Lower lobe of right lung (tissue), 2 donors: ENCODE data around the gene HSF4. TPM values are rescaled to one million over a fixed set of nuclear protein-coding genes. Genes with fewer than 3 reads are reported as not detected.

Experiments
- ATAC-seq, 2 donors: fragments of 200-7000 bp; cut with Tn5 transposase; one replicate each; pipeline ENCODE4 v1.9.1; 2020 to 2022; ENCODE audit warnings: mild to moderate bottlenecking in 2 of 2, moderate library complexity in 2 of 2
- DNase-seq: peaks from one replicate; pipeline ENCODE4 v3.0.0-alpha.2; 2020
- H3K27ac ChIP-seq: fragments of 200-600 bp; one replicate; pipeline ENCODE4 v1.8.0; 2022
- H3K27me3 ChIP-seq: fragments of 200-600 bp; one replicate; pipeline ENCODE4 v1.8.0; 2022; ENCODE audit warnings: low read depth
- H3K36me3 ChIP-seq: fragments of 200-600 bp; one replicate; pipeline ENCODE4 v1.8.0; 2022; ENCODE audit warnings: mild to moderate bottlenecking
- H3K4me1 ChIP-seq: fragments of 200-600 bp; one replicate; pipeline ENCODE4 v1.8.0; 2022
- H3K4me3 ChIP-seq: fragments of 200-600 bp; one replicate; pipeline ENCODE4 v1.8.0; 2022; ENCODE audit warnings: mild to moderate bottlenecking
- H3K9me3 ChIP-seq: fragments of 200-600 bp; one replicate; pipeline ENCODE4 v1.8.0; 2022
- intact Hi-C: fragments of 100-400 bp; cut with DNase I; formaldehyde crosslinking; loops from one replicate; pipeline ENCODE4 v1.11.0; 2022
- long read RNA-seq: library from polyadenylated mRNA; unstranded; transcript quantifications from one replicate; pipeline ENCODE4 v2.0.0, GENCODE V29; 2021
- total RNA-seq: library from RNA; stranded (reverse); fragmentation: NEBNext Ultra II Directional; extraction: Animal tissue kit (Norgen Biotek cat#: 25700); gene quantifications from one replicate; pipeline ENCODE4 v1.2.1, GENCODE V29; 2021
- TF ChIP-seq, protein P1 (sequence below): fragments of 200-600 bp; IDR thresholded peaks from one replicate; pipeline ENCODE4 v1.8.0; 2022; ENCODE audit warnings: antibody characterized with exemption, mild to moderate bottlenecking
- donor health status: DM: no; HTN: yes; CAD: no; lungs with severe emphysema.

The HSF4 gene, protein sequence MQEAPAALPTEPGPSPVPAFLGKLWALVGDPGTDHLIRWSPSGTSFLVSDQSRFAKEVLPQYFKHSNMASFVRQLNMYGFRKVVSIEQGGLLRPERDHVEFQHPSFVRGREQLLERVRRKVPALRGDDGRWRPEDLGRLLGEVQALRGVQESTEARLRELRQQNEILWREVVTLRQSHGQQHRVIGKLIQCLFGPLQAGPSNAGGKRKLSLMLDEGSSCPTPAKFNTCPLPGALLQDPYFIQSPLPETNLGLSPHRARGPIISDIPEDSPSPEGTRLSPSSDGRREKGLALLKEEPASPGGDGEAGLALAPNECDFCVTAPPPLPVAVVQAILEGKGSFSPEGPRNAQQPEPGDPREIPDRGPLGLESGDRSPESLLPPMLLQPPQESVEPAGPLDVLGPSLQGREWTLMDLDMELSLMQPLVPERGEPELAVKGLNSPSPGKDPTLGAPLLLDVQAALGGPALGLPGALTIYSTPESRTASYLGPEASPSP
- 76.3 TPM for total RNA-seq
- long read RNA-seq, partial matches to known transcripts, result 3 of 23 reads
- long read RNA-seq, other reads (novel, unspliced or antisense), result 20 of 23 reads

DNA sequence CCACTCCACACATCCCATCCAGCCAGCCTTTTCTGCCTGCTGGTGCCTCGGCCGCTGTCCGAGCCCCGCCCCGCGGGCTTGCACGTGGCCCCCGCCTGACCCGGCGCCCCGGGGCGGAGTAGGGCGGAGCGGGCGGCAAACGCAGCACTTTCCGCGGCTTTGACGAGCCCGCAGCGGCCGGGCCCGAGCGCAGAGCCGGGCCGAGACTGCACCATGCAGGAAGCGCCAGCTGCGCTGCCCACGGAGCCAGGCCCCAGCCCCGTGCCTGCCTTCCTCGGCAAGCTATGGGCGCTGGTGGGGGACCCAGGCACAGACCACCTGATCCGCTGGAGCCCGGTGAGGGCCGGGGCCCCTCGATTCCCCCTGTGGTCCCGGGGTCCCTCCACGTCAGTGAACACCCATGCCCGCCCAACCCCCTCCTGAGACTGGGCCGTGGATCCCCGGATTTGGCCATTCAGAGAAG, at the start of gene HSF4:
Gene HSF4, plus strand, starts transcription at position 147 of the 463 bp plus-strand sequence. Its CDS starts 67 bp downstream, at position 214.
- no peaks in the 10 kb centered on the region for H3K9me3 ChIP-seq
- TF ChIP-seq, protein P1, sequence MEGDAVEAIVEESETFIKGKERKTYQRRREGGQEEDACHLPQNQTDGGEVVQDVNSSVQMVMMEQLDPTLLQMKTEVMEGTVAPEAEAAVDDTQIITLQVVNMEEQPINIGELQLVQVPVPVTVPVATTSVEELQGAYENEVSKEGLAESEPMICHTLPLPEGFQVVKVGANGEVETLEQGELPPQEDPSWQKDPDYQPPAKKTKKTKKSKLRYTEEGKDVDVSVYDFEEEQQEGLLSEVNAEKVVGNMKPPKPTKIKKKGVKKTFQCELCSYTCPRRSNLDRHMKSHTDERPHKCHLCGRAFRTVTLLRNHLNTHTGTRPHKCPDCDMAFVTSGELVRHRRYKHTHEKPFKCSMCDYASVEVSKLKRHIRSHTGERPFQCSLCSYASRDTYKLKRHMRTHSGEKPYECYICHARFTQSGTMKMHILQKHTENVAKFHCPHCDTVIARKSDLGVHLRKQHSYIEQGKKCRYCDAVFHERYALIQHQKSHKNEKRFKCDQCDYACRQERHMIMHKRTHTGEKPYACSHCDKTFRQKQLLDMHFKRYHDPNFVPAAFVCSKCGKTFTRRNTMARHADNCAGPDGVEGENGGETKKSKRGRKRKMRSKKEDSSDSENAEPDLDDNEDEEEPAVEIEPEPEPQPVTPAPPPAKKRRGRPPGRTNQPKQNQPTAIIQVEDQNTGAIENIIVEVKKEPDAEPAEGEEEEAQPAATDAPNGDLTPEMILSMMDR, result no peak
- peak; percentile 78 for DNase-seq
- peaks cover 55% of the 10 kb centered on the region for H3K4me1 ChIP-seq
- H3K27me3 ChIP-seq, result peaks cover 38% of the 10 kb centered on the region
- peaks cover 7% of the 10 kb centered on the region for H3K36me3 ChIP-seq
- peak; percentile 46 to 53 for ATAC-seq
- intact Hi-C loops, result no loop called here
- peak within 1 kb of the TSS; percentile 64 for H3K27ac ChIP-seq
- H3K4me3 ChIP-seq, result peak within 1 kb of the TSS; percentile 54

DNA sequence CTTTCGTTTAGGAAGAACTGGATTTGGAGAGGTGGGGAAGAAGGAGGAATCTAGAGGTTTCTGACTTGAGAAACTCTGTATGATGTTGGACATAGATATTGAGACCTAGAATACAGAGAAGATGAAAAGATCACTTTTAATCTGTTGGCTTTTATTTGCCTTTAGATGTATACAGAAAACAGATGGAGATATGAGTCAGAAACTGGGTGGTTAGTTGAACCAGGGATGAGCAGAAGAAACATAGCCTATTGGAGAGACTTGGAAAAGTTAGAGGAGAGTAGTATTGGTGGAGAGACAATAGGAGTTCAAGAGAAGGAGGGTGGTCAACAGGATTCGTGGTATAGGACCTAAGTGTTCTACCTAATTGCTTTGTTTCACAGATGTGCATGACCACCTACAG, 49.8 kb upstream of the HSF4 start:
- DNase-seq (no peak), ATAC-seq (no peak)
- no peak overlapping the region for H3K27ac ChIP-seq
- TF ChIP-seq, protein P1, result no peak
- peaks cover under 1% of the 10 kb centered on the region for H3K36me3 ChIP-seq
- H3K4me1 ChIP-seq, result peaks cover 24% of the 10 kb centered on the region
- no peaks in the 10 kb centered on the region for H3K27me3 ChIP-seq
- no peaks in the 10 kb centered on the region for H3K9me3 ChIP-seq
- H3K4me3 ChIP-seq, result no peak overlapping the region
- intact Hi-C loops, result no loop called here

DNA sequence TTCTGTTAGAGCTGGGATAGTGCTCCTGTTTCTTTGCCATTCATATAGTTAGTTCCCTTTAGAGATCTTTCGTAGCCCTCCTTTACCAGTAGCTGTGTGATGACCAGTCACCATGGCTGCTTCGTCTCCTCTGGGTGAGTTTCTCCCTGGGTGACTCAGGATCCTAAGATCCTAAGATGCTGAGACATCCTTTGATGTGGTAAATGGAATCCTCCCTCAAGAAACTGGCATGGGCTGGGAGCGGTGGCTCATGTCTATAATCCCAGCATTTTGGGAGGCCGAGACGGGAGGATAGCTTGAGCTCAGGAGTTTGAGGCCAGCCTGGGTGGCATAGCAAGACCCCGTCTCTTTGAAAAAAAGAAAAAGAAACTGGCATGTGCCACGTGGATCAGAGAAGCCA, 48.9 kb upstream of the HSF4 start:
- TF ChIP-seq, protein P1, result no peak
- intact Hi-C loops, result no loop called here
- no peak overlapping the region for H3K4me3 ChIP-seq
- H3K36me3 ChIP-seq, result peaks cover 9% of the 10 kb centered on the region
- no peak for ATAC-seq
- no peak overlapping the region for H3K27ac ChIP-seq
- no peaks in the 10 kb centered on the region for H3K27me3 ChIP-seq
- no peaks in the 10 kb centered on the region for H3K9me3 ChIP-seq
- no peak for DNase-seq
- peaks cover 21% of the 10 kb centered on the region for H3K4me1 ChIP-seq

DNA sequence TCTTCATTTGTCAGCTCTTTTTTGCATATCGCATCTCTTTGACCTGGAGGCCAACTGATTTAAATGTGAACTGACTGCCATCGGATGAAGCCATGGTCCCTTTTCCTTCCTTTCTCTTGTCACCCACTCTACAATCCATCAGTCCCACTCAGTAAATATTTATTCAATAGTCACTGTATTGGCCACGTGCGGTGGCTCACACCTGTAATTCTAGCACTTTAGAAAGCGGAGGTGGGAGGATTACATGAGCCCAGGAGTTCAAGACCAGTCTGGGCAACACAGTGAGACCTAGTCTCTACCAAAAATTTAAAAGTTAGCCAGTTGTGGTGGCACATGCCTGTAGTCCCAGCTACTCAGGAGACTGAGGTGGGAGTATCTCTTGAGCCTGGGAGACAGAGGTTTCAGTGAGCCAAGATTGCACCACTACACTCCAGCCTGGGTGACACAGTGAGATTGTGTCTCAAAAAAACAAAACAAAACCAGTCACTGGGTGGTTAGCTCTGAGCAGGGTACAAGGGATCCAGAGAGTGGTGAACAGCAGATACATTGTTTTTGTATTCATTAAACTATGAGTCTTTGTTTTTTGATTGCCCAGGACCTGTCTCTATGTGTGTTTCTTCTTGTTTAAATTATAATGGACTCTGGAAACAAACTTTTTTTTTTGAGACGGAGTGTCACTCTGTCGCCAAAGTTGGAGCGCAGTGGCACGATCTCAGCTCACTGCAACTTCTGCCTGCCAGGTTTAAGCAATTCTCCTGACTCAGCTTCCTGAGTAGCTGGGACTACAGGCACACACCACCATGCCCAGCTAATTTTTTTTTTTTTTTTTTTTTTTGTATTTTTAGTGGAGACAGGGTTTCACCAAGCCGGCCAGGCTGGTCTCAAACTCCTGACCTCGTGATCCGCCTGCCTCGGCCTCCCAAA, 47.9 kb upstream of the HSF4 start:
- H3K27ac ChIP-seq, result no peak overlapping the region
- TF ChIP-seq, protein P1, result no peak
- intact Hi-C loops, result no loop called here
- H3K4me1 ChIP-seq, result peaks cover 11% of the 10 kb centered on the region
- no peaks in the 10 kb centered on the region for H3K27me3 ChIP-seq
- H3K36me3 ChIP-seq, result peaks cover 19% of the 10 kb centered on the region
- ATAC-seq (no peak), DNase-seq (no peak)
- H3K9me3 ChIP-seq, result no peaks in the 10 kb centered on the region
- H3K4me3 ChIP-seq, result no peak overlapping the region

DNA sequence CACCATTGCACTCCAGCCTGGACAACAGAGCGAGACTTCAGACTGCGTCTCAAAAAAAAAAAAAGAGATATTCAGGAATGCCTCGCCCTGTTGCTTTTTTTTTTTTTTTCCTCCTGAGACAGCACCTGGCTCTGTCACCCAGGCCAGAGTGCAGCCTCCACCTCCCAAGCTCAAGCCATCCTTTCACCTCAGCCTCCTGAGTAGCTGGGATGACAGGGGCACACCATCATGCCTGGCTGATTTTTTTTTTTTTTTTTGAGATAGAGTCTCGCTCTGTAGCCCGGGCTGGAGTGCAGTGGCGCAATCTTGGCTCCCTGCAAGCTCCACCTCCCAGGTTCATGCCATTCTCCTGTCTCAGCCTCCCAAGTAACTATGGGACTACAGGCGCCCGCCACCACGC, 46.8 kb upstream of the HSF4 start:
- Histone ChIP-seq H3K27me3 (no peaks in the 10 kb centered on the region), H3K36me3 (peaks cover 30% of the 10 kb centered on the region), H3K27ac (no peak overlapping the region), H3K4me3 (no peak overlapping the region), H3K9me3 (no peaks in the 10 kb centered on the region), H3K4me1 (peaks cover 5% of the 10 kb centered on the region)
- intact Hi-C loops, result no loop called here
- no peak for DNase-seq
- TF ChIP-seq, protein P1, result no peak
- ATAC-seq, result no peak
